ENCODE results near the gene RAD51B.

RAD51B gene

DNA sequence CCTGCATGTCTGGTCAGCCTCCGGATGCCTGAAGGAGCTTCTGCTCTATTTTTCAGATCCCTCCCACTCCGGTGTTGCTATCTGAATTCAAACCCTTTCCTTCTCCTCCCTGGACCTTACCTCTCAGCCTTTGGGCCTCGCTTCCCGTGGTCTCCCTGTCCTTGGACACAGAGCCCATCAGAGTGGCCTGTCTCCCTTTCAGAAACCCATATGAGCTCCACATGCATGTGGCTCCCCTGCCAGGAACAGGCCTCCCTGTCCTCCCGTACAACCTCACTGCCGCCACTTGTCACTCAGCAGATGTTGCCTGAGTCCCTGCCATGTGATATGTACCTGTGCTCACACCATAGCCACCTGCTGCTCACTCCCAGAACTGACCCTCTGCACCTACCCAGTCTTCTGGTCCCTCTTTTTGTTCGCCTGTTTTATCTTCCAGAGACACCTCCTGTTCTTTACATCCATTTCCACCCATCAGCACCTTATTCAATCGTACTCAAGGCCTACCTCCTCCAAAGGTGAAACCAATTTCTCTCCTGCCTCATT is 790.7 kb downstream of the RAD51B start:
- Mint-ChIP-seq H3K4me3 (no peak overlapping the region), H3K27me3 (ENCODE audit: low read depth) (no peaks in the 10 kb centered on the region), H3K36me3 (ENCODE audit: low read depth) (peaks cover 2% of the 10 kb centered on the region), H3K27ac (no peak overlapping the region), H3K4me1 (ENCODE audit: low read depth) (peaks cover 3% of the 10 kb centered on the region), H3K9me3 (peaks cover 21% of the 10 kb centered on the region)

DNA sequence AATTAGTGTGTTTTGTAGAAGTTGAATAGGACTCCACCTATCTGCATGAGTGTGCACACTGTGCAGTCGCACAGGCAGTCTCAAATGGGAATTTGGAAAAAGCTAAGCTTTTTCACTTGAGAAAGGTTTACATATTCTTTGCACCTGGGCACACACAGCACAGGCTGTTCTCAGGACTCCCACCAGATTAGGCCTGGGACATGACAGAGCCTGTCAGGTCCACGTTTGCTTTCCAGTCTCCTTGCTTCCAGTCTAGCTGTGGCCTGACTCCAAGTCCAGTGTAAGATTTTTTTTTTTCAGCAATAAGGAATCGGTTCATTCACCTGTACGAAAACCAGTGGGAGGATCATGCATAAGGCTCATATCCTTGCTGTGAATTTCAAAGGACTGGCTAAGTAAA is 792.0 kb downstream of the RAD51B start:
- Mint-ChIP-seq H3K36me3 (ENCODE audit: low read depth) (peaks cover 6% of the 10 kb centered on the region), H3K27ac (no peak overlapping the region), H3K27me3 (ENCODE audit: low read depth) (no peaks in the 10 kb centered on the region), H3K4me3 (no peak overlapping the region), H3K9me3 (peaks cover 27% of the 10 kb centered on the region), H3K4me1 (ENCODE audit: low read depth) (peaks cover 3% of the 10 kb centered on the region)

DNA sequence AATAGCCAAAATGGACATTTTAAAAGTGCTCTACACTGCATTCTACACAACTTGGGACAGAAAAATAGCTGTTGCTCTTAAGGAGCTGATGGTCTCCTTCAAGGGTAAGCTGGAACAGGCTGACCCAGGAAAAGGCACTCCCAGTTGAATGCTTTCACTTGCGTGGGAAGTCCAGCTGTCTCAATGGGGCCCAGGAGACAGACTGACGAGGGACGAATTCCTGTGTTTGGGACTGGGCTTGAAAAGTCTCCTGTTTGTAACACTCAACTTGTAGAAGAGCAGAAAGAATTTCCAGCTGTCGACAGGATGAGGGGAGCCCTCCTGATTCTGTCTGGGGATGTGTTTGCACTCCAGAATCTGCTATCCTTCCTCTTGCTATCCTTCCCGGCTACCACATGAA is 792.5 kb downstream of the RAD51B start:
- Mint-ChIP-seq H3K4me1 (ENCODE audit: low read depth) (peaks cover 3% of the 10 kb centered on the region), H3K4me3 (no peak overlapping the region), H3K9me3 (peaks cover 32% of the 10 kb centered on the region), H3K27me3 (ENCODE audit: low read depth) (no peaks in the 10 kb centered on the region), H3K27ac (no peak overlapping the region), H3K36me3 (ENCODE audit: low read depth) (peaks cover 11% of the 10 kb centered on the region)

DNA sequence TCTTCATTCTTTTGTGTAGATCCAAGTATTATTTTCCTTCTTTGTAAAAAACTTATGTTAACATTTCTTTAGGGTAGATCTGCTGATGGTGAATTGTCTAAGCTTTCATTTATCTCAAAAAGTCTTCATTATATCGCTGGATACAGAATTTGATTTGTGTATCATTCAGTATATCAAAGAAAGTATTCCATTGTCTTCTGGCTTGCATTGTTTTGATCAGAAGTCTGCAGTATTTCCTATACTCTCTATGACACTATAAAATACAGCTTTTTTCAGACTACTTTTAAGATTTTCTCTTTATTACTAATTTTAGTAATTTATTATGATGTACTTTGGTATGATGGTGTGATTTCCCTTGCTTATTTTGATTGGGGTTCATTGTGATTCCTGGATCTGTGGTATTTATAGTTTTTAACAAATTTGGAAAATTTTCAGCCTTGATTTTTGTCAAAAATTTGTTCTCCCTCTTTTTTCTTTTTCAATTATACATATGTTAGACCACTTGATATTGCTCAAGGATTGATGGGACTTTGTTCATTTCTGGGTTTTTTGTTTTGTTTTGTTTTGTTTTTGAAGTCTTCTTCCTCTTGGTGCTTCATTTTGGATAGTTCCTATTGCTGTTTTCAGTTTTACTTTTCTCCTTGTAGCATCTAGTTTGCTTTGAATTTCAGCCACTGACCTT is 796.8 kb downstream of the RAD51B start:
- peaks cover 56% of the 10 kb centered on the region for H3K9me3 Mint-ChIP-seq
- H3K4me3 Mint-ChIP-seq: no peak overlapping the region
- H3K4me1 Mint-ChIP-seq (ENCODE audit: low read depth): no peaks in the 10 kb centered on the region
- no peak overlapping the region for H3K27ac Mint-ChIP-seq
- H3K36me3 Mint-ChIP-seq (ENCODE audit: low read depth): peaks cover 15% of the 10 kb centered on the region
- no peaks in the 10 kb centered on the region for H3K27me3 Mint-ChIP-seq (ENCODE audit: low read depth)

DNA sequence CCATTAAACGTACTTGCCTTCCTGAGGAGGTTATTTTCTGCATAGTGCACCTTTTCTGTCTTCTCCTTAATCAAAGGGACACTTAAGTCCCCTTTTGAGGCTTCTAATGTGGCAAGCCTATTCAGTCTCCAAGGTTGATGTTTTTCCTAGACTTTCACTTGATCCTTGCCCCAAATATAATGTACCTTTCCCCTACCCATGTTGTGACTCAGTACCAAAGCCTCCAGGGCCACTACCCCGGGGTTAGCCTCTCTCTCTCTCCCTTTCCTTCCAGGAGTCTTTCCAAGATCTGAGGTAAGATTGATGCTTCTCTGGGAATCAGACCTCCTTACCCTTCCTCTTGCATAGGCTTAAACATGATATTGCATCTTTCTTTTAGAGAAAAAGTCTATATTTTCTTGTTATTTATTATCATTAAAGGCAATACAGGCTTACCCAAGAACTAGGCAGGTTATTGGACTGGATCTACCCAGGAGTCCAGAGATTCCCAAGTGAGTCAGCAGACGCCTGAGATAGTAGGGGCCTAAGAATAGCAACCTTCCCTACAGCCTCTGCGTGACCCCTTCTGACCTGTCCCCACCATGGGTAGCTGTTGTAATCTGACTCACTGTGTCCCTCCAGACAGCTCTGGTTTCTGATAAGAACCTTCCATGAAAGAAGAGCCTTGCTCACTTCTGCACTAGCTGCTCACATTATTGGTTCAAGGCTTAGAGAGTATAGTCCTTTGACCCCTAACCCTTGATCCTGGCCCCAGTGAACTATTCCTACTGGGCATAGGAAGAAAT is 800.4 kb downstream of the RAD51B start:
- Mint-ChIP-seq H3K27me3 (ENCODE audit: low read depth) (no peaks in the 10 kb centered on the region), H3K4me3 (no peak overlapping the region), H3K36me3 (ENCODE audit: low read depth) (peaks cover 13% of the 10 kb centered on the region), H3K9me3 (peaks cover 40% of the 10 kb centered on the region), H3K4me1 (ENCODE audit: low read depth) (no peaks in the 10 kb centered on the region), H3K27ac (no peak overlapping the region)

DNA sequence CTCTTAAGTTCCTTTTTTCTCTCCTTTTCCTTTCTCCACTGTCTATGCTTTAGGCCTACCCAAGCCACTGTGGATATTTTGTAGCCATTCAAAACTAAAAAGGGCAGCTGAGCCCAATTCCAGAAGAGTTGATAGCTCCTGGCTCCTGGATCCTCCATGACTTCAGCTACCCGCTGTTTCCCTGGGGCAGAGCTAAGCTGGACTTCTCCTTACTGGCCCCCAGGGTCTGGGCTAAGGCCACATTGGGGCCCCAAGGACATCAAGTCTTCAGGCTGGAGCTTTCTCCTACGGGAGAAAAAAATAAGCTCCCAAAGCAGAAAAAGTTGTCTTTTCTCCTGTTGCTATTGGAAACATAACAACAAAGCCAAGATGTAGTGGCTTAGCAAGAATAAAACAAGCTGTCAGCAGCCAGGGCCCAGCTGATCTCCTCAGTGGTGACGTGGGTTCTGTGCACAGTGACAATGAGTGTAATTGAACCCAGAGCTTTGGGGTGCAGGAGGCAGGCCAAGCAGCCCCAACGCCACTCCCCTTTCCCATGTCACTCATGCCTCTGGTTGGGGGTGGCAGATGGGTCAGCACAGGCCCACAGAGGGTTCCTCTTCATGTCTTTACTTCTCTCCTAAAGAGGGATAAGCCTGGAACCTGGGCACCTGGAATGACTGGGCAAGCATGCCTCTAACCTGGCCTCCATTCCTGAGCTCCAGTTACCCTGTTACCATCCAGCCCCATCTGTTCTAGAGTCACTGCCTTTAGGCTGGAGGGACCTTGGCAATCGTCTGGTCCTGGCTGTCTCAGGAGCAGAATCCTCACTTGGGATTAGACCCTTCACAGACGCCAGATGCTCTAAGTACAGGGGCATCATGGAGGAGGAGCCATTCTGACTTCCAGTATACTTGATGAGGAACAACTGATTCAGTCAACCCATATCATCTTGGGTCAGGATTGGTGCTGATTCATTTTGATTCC is 802.1 kb downstream of the RAD51B start:
- Mint-ChIP-seq H3K4me3 (no peak overlapping the region), H3K4me1 (ENCODE audit: low read depth) (no peaks in the 10 kb centered on the region), H3K27me3 (ENCODE audit: low read depth) (peaks cover 4% of the 10 kb centered on the region), H3K27ac (no peak overlapping the region), H3K9me3 (peaks cover 29% of the 10 kb centered on the region), H3K36me3 (ENCODE audit: low read depth) (peaks cover 9% of the 10 kb centered on the region)

DNA sequence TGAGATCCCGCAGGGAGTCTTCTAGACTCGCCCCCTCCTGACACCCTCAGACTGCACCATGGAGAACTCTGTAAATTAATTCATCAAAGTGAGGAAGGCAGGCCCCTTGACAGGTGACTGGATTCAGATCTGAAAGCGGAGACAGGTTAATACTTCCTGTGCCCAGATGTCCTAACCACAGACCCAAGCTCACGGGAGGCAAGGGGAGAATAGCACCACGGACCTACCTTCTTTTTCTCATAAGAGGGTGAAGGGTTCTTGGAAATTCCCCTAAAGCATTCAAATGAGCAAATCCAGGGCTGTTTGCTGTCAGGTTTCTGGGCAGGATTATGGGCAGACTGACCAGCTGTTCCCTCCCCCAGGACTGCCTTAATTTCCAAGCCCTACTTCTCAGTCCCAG is 803.3 kb downstream of the RAD51B start:
- Mint-ChIP-seq H3K36me3 (ENCODE audit: low read depth) (peaks cover 5% of the 10 kb centered on the region), H3K4me3 (no peak overlapping the region), H3K9me3 (peaks cover 23% of the 10 kb centered on the region), H3K27ac (no peak overlapping the region), H3K4me1 (ENCODE audit: low read depth) (peaks cover under 1% of the 10 kb centered on the region), H3K27me3 (ENCODE audit: low read depth) (peaks cover 13% of the 10 kb centered on the region)

DNA sequence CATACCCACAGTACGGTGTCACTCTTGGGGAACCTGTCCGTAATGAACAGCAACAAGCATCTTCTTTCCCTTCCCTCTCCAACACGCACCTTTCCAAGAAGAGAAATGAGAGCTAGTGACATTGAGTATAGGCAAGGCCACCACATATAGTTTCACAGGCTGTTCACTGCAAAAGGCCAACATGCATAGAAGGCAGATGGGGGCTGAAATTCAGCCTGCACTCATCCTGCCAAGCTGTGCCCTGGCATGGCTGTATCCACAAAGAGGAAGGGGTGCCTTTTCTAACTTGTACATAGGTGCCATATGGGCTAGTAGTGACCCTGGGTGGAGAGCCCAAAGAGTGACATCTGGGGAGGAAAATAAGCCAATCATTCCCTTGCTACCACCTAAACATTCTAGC is 803.7 kb downstream of the RAD51B start:
- peaks cover 18% of the 10 kb centered on the region for H3K9me3 Mint-ChIP-seq
- no peak overlapping the region for H3K4me3 Mint-ChIP-seq
- H3K4me1 Mint-ChIP-seq (ENCODE audit: low read depth): peaks cover 3% of the 10 kb centered on the region
- peaks cover 5% of the 10 kb centered on the region for H3K36me3 Mint-ChIP-seq (ENCODE audit: low read depth)
- no peak overlapping the region for H3K27ac Mint-ChIP-seq
- H3K27me3 Mint-ChIP-seq (ENCODE audit: low read depth): peaks cover 16% of the 10 kb centered on the region

DNA sequence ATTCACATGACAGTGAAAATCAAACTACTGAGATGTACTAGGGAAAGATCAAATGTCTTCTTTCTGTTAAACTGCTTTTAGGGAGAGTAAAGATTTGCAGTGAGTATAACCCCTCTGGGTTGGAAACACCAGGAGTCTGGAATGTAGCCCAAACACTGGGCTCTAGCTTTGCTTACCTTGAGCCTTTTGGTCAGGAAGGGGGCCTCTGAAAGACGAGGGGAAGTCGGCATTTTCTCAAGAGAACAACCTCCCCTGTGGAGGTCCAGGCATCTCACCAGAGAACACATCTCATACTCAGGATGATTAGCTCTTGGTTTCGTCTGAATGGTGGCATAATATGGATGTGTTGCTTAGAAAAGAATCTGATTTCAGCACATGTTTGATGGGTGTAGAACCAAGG is 804.2 kb downstream of the RAD51B start:
- Mint-ChIP-seq H3K27me3 (ENCODE audit: low read depth) (peaks cover 19% of the 10 kb centered on the region), H3K27ac (no peak overlapping the region), H3K4me1 (ENCODE audit: low read depth) (peaks cover 8% of the 10 kb centered on the region)

DNA sequence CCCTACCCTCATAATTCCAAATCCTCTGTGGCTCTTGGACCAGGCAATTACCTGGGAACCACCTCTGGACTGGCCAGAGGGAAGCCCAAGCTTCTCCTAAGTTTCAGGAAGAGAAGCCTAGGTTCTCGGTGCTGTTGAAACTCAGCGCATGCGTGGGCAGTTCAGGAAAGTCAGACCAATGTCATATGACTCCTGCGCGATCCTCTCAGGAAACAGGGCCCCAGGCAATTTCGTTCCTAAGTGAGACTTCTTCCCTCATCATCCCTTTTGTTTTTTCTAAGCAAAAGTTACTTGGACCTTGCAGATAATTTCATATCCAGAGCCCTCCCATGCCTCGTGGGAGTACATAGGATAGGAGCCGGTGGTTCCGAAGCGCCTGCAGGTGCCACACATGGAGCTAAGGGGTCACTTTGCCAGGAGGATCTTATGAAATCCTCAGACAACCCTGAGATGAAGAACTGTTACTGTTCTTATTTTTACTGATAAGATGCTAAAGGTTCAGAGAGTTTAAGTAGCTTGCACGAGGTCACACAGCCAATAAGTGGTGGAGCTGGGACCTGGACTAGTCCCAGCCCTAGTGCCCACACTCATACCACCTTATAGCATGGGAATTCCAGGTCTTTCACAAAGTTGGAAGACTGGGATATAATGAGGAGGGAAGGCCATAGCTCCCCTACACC is 805.1 kb downstream of the RAD51B start:
- Mint-ChIP-seq H3K4me3 (no peak overlapping the region), H3K9me3 (peaks cover 13% of the 10 kb centered on the region), H3K27ac (no peak overlapping the region), H3K4me1 (ENCODE audit: low read depth) (peaks cover 11% of the 10 kb centered on the region), H3K36me3 (ENCODE audit: low read depth) (peaks cover 5% of the 10 kb centered on the region), H3K27me3 (ENCODE audit: low read depth) (peaks cover 25% of the 10 kb centered on the region)

More for the DNA sequence above, 804.2 kb downstream of the RAD51B start:
- Mint-ChIP-seq H3K9me3 (peaks cover 13% of the 10 kb centered on the region), H3K4me3 (no peak overlapping the region), H3K36me3 (ENCODE audit: low read depth) (peaks cover 5% of the 10 kb centered on the region)

DNA sequence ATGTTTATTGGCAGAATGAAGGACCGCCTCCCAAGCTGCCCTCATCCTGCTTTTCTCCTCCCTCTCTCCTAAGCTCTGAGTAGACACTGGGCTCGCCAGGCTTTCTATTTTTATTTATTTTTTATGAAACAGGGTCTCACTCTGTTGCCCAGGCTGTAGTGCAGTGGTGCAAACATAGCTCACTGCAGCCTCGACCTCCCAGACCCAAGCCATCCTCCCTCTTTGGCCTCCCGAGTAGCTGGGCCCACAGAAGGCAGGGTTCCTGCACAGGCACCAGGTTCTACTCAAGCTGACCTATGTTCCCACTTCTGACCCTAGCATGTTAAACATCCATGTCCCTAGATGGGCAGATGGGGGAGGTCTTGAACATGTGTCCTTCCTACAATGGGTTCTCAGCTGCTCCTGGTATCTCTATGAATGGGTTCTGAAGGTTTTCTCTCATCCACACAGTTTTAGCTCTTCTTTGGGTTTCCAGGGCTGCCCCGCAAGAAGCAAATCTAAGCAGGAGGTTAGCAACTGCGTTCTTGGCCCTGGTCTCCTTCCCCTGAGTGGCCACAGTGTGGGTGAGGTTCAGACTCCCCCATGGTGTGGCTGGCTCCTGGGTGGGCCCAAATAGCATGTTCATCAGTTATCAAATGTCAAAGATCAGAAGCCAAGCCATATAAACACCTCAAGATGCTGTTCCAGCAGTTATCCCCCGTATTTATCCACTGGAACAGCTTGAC is 805.9 kb downstream of the RAD51B start:
- H3K27me3 Mint-ChIP-seq (ENCODE audit: low read depth): peaks cover 33% of the 10 kb centered on the region
- no peak overlapping the region for H3K27ac Mint-ChIP-seq
- peaks cover 5% of the 10 kb centered on the region for H3K36me3 Mint-ChIP-seq (ENCODE audit: low read depth)
- peaks cover 13% of the 10 kb centered on the region for H3K9me3 Mint-ChIP-seq
- no peak overlapping the region for H3K4me3 Mint-ChIP-seq
- H3K4me1 Mint-ChIP-seq (ENCODE audit: low read depth): peaks cover 11% of the 10 kb centered on the region

DNA sequence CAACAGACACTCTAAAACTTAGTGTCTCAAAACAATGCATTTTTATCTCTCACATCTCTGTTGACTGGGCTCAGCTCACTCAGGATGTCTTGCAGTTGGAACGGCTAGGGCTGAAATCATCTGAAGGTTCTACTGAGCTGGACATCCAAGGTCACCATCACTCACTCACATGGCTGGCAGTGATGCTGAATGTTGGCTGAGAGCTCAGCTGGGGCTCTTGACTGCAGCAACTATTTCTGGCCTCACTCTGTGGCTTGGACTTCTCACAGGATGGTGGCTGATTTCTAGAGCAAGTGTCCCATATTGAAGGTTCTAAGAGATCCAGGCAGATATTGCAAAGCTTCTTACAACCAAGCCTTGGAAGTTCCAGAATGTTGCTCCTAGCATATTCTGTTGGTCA is 806.8 kb downstream of the RAD51B start:
- H3K36me3 Mint-ChIP-seq (ENCODE audit: low read depth): peaks cover 5% of the 10 kb centered on the region
- peaks cover 11% of the 10 kb centered on the region for H3K4me1 Mint-ChIP-seq (ENCODE audit: low read depth)
- no peak overlapping the region for H3K27ac Mint-ChIP-seq
- H3K9me3 Mint-ChIP-seq: peaks cover 6% of the 10 kb centered on the region
- peaks cover 38% of the 10 kb centered on the region for H3K27me3 Mint-ChIP-seq (ENCODE audit: low read depth)
- H3K4me3 Mint-ChIP-seq: no peak overlapping the region

DNA sequence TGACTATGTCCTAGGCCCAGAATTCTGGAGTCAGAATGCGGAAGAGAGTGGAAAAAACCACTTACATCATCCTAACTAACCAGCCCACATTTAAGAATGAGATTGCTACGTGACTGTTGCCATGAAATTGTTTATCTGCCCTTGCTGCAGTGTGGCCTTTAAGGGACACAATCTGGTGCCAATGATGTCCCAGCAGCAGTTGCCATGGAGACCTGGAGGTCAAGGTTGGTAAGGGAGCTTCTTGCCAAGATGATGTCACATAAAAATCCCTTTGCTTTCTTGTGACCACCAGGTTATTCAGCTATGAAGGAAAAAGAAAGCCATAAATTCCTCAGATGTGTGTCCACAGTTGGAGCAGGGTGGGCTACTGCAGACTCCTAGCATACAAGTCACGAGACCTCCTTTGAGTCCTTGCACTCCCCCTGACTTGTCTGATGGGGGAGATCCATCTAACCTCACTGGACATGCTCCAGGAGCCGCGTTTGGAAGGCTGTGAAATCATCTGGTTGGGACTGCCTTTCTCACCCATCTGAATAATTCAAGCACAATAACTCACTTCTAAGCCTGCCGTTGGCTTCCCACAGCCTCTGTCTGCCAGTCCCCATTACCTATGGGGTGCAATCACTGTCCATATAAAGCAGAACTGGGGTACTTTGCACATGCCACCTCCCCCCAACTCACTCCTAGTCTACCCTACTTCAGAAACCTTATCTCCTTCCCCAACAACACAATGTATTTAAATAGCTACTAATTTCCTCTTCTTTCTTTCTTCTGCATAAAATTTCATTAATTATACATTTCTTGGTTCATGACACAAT is 807.7 kb downstream of the RAD51B start:
- peaks cover 5% of the 10 kb centered on the region for H3K36me3 Mint-ChIP-seq (ENCODE audit: low read depth)
- H3K9me3 Mint-ChIP-seq: peaks cover 6% of the 10 kb centered on the region
- peaks cover 11% of the 10 kb centered on the region for H3K4me1 Mint-ChIP-seq (ENCODE audit: low read depth)
- H3K27ac Mint-ChIP-seq: no peak overlapping the region
- peaks cover 38% of the 10 kb centered on the region for H3K27me3 Mint-ChIP-seq (ENCODE audit: low read depth)
- H3K4me3 Mint-ChIP-seq: no peak overlapping the region

Measured in T-helper 1 cell treated with Interleukin-12 subunit alpha and Interleukin-12 subunit beta and Interleukin-4 antibody, amounts not matched to agents 30 μg/mL and 1 μg/mL, for 36 hours (primary cell).